Spleen (tissue), 11 donors: ENCODE measurements around the gene HNMT. TPM values are rescaled to one million over a fixed set of nuclear protein-coding genes. Genes with fewer than 3 reads are reported as not detected.

ENCODE experiments used
- DNase-seq: peaks from one replicate; pipeline ENCODE4 v3.0.0-alpha.2; 2020
- H3K27ac ChIP-seq, 8 donors: fragments of 200-600 bp; sonication (generic) in 7 of 8; 1 replicate in 4 of 8; 2 replicates in 4 of 8; pipeline versions ENCODE4 v1.5.0 to v1.8.0; 2016 to 2021; ENCODE audit warnings: inconsistent platforms in 4 of 8, mild to moderate bottlenecking in 4 of 8, moderate library complexity in 1 of 8
- H3K27me3 ChIP-seq, 7 donors: fragments of 200-600 bp; sonication (generic) in 6 of 7; replicated peaks in 1 of 7; 1 replicate in 4 of 7; 2 replicates in 3 of 7; pipeline versions ENCODE4 v1.5.0 to v1.8.0; 2016 to 2021; ENCODE audit warnings: inconsistent platforms in 3 of 7, mild to moderate bottlenecking in 1 of 7
- H3K36me3 ChIP-seq, 6 donors: fragments of 200-600 bp; sonication (generic) in 5 of 6; 1 replicate in 4 of 6; 2 replicates in 2 of 6; pipeline versions ENCODE4 v1.5.0 to v1.8.0; 2016 to 2021; ENCODE audit warnings: inconsistent platforms in 2 of 6
- H3K4me1 ChIP-seq, 6 donors: fragments of 200-600 bp; sonication (generic) in 5 of 6; 1 replicate in 3 of 6; 2 replicates in 3 of 6; pipeline versions ENCODE4 v1.5.0 to v1.8.0; 2016 to 2021; ENCODE audit warnings: inconsistent platforms in 3 of 6
- H3K4me3 ChIP-seq, 8 donors: fragments of 200-600 bp; sonication (generic) in 7 of 8; 1 replicate in 4 of 8; 2 replicates in 4 of 8; pipeline versions ENCODE4 v1.5.0 to v1.8.0; 2016 to 2021; ENCODE audit warnings: inconsistent platforms in 4 of 8, mild to moderate bottlenecking in 4 of 8, moderate library complexity in 2 of 8
- H3K9me3 ChIP-seq, 8 donors: fragments of 200-600 bp; sonication (generic) in 7 of 8; 1 replicate in 4 of 8; 2 replicates in 4 of 8; pipeline versions ENCODE4 v1.5.0 to v1.8.0; 2016 to 2021; ENCODE audit warnings: inconsistent platforms in 4 of 8
- POLR2A ChIP-seq, 3 donors: fragments of 450-650 bp; IDR thresholded peaks; one replicate each; pipeline ENCODE4 v1.5.1; 2017; ENCODE audit warnings: antibody characterized with exemption in 3 of 3, mild to moderate bottlenecking in 1 of 3
- POLR2AphosphoS5 ChIP-seq, 3 donors: sonication (generic); formaldehyde crosslinking; IDR thresholded peaks; one replicate each; pipeline ENCODE4 v1.5.1; 2017; ENCODE audit warnings: antibody characterized with exemption in 3 of 3
- WGBS, 5 donors: extraction: QIAGEN DNeasy Blood & Tissue Kit in 3 of 5; methylation state at CpG; one replicate each; pipeline versions ENCODE4 v1.1.5 to v1.1.7; 2013 to 2018; 5-methylcytosine and 5-hydroxymethylcytosine counted together
- intact Hi-C: fragments of 100-400 bp; cut with DNase I; formaldehyde crosslinking; loops from one replicate; pipeline ENCODE4 v1.15.0; 2023; ENCODE audit warnings: low total_unique reads
- polyA plus RNA-seq, 3 donors: library from polyadenylated mRNA; stranded (reverse); fragments of 200-250 nt; gene quantifications; one replicate each; pipeline ENCODE4 v1.2.1, GENCODE V29; 2013
- total RNA-seq, 7 donors: library from RNA; depleted of rRNA in 3 of 7; stranded (reverse); fragments of >200 nt in 3 of 7; fragmentation: NEBNext Ultra II Directional in 4 of 7; extraction: Animal tissue kit (Norgen Biotek cat#: 25700) in 4 of 7; gene quantifications; one replicate each; pipeline versions ENCODE4 v1.1.0 to v1.2.1, GENCODE V29; 2016 to 2021
- TF ChIP-seq, protein P1 (sequence below), 11 experiments: fragments of 200-600 bp in 7 of 11; fragments of 450-650 bp in 4 of 11; sonication (generic) in 4 of 11; IDR thresholded peaks in 8 of 11; conservative IDR thresholded peaks in 3 of 11; 1 replicate in 7 of 11; 2 replicates in 4 of 11; pipeline versions ENCODE4 v1.4.0 to v1.8.0; 2016 to 2021; ENCODE audit warnings: antibody characterized with exemption in 11 of 11, inconsistent platforms in 4 of 11, mild to moderate bottlenecking in 1 of 11
- donor health status: healthy with polysubstance abuse.
- donor health status: DM: no; HTN: no; CAD: no; lungs with moderate emphysema.
- donor health status: DM: no; HTN: no; CAD: no.
- donor health status: Bipolar disorder and iron deficiency.
- donor health status: healthy.
- donor health status: DM: no; HTN: no; CAD: no.
- donor health status: DM: yes; HTN: yes; CAD: no.

HNMT gene
- total and polyA plus RNA-seq, 10 donors = 31.2 to 74.2 (median 45.6) TPM

- TF ChIP-seq POLR2A (IDR thresholded peaks at IDR 0.05) = no peak
- TF ChIP-seq, protein P1, sequence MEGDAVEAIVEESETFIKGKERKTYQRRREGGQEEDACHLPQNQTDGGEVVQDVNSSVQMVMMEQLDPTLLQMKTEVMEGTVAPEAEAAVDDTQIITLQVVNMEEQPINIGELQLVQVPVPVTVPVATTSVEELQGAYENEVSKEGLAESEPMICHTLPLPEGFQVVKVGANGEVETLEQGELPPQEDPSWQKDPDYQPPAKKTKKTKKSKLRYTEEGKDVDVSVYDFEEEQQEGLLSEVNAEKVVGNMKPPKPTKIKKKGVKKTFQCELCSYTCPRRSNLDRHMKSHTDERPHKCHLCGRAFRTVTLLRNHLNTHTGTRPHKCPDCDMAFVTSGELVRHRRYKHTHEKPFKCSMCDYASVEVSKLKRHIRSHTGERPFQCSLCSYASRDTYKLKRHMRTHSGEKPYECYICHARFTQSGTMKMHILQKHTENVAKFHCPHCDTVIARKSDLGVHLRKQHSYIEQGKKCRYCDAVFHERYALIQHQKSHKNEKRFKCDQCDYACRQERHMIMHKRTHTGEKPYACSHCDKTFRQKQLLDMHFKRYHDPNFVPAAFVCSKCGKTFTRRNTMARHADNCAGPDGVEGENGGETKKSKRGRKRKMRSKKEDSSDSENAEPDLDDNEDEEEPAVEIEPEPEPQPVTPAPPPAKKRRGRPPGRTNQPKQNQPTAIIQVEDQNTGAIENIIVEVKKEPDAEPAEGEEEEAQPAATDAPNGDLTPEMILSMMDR (IDR thresholded peaks at IDR 0.05 in 8 of 11, conservative IDR thresholded peaks at IDR 0.05 in 3 of 11) = no peak
- TF ChIP-seq POLR2AphosphoS5 (IDR thresholded peaks at IDR 0.05) = no peak
- Histone ChIP-seq H3K4me3 (no peak overlapping the region), H3K9me3 (peaks cover 0 to 9% (median 0%) of the 10 kb centered on the region in 8 donors), H3K27me3 (no peaks in the 10 kb centered on the region), H3K27ac (no peak overlapping the region), H3K36me3 (no peaks in the 10 kb centered on the region), H3K4me1 (no peaks in the 10 kb centered on the region)
- no peak for DNase-seq
- WGBS, 5 donors = 0 to 28% (median 0%) methylated on average over 1 of the region's 1 CpG
- intact Hi-C loops = no loop called here
These were observed 94.2 kb downstream of the HNMT start for GRCh38 chr2:138058427-138058826.

DNA sequence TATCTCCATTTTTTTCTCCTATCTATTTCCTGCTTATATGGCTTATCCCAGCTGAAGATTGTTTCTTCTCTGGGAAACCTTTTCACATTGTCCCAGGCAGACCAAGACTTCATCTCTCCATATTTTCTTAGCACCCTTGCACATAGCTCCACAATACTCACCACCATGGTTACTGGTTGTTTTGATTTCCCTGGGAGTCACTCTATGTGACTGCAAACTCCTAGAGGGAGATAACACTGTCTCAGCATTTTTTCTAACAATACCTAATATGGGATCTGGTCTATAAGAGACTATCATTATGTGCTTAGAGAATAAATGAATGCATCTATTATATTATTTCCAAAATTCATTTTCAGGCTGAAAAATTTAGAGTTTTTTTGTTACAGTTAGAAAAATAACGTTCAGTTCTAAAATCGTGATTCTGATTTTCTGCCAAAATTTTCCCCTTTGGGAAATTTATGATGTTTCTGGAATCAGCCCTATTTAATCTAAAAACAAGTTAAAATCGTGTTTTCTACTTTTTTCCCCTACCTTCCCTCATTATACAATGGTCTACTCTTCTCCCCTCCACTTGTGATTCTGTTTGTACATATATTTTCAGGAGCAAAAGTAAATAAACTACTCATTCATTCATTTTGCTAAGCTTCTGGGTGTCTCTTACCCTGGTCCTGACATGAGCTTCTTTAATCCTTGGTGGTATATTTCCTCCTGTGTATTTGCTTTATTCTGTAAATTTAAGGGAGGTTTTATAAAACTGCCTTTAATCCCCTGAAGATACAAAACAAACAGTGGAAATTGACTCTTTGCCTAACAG is 95.4 kb downstream of the HNMT start:
- Histone ChIP-seq H3K27me3 (no peaks in the 10 kb centered on the region), H3K36me3 (no peaks in the 10 kb centered on the region), H3K4me3 (no peak overlapping the region), H3K4me1 (no peaks in the 10 kb centered on the region), H3K9me3 (peaks cover 0 to 9% (median 0%) of the 10 kb centered on the region in 8 donors), H3K27ac (no peak overlapping the region)
- no peak for DNase-seq
- TF ChIP-seq POLR2A (IDR thresholded peaks at IDR 0.05) (no peak), POLR2AphosphoS5 (IDR thresholded peaks at IDR 0.05) (no peak)
- TF ChIP-seq, protein P1 (IDR thresholded peaks at IDR 0.05 in 8 of 11, conservative IDR thresholded peaks at IDR 0.05 in 3 of 11) = no peak
- WGBS, 5 donors = 59 to 83% (median 63%) methylated on average over 3 of the region's 3 CpGs
- intact Hi-C loops = no loop called here

DNA sequence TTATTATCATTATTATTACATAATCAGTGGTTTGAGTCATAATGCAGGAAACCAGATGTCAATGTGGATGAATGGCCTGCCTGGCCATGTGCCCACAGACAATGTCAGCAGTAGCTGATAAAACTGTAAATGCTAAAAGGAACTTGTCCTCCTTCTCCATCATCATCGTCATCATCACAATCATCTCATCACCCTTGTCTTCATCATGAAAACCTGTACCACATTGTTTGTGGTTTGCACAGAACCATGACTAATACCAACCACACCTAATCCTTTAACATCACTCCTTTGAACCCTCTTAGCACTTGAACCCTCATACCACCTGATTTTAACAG is 96.0 kb downstream of the HNMT start:
- WGBS, 5 donors = 29 to 81% (median 32%) methylated on average over 1 of the region's 1 CpG
- Histone ChIP-seq H3K36me3 (no peaks in the 10 kb centered on the region), H3K27ac (no peak overlapping the region), H3K9me3 (peaks cover 0 to 9% (median 0%) of the 10 kb centered on the region in 8 donors), H3K27me3 (no peaks in the 10 kb centered on the region), H3K4me1 (no peaks in the 10 kb centered on the region), H3K4me3 (no peak overlapping the region)
- TF ChIP-seq POLR2A (IDR thresholded peaks at IDR 0.05) (no peak), POLR2AphosphoS5 (IDR thresholded peaks at IDR 0.05) (no peak)
- TF ChIP-seq, protein P1 (IDR thresholded peaks at IDR 0.05 in 8 of 11, conservative IDR thresholded peaks at IDR 0.05 in 3 of 11) = no peak
- intact Hi-C loops = no loop called here
- no peak for DNase-seq

DNA sequence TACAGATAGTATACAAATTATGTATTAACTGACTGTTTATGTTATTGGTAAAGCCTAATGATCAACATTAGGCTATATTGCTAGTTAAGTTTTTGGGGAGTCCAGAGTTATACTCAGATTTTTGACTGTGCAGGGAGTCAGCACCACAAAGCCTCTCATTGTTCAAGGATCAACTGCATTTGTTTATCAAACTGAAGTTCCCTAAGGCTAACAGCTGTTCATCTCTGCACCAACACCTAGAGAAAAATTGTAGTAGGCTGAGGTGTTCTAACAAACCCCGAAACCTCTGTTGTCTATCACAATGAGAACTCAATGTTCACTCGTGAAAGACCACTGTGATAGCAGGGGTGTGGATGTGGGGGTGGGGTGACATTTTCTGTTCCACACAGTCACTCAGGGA is 97.7 kb downstream of the HNMT start:
- Histone ChIP-seq H3K4me3 (no peak overlapping the region), H3K27ac (no peak overlapping the region), H3K9me3 (peaks cover 0 to 9% (median 0%) of the 10 kb centered on the region in 8 donors), H3K4me1 (no peaks in the 10 kb centered on the region), H3K27me3 (no peaks in the 10 kb centered on the region), H3K36me3 (no peaks in the 10 kb centered on the region)
- TF ChIP-seq POLR2A (IDR thresholded peaks at IDR 0.05) (no peak), POLR2AphosphoS5 (IDR thresholded peaks at IDR 0.05) (no peak)
- TF ChIP-seq, protein P1 (IDR thresholded peaks at IDR 0.05 in 8 of 11, conservative IDR thresholded peaks at IDR 0.05 in 3 of 11) = no peak
- intact Hi-C loops = no loop called here
- no peak for DNase-seq
- WGBS, 5 donors = 88 to 94% (median 91%) methylated on average over 2 of the region's 2 CpGs
